ENCODE data around the gene CCL8. TPM values are rescaled to one million over a fixed set of nuclear protein-coding genes. Genes with fewer than 3 reads are reported as not detected.

Gene CCL8
- polyA plus RNA-seq, 1 of the 3 experiments (the other 2 are of a cell fraction), result not detected

GRCh38 chr17:34301986-34302385, 17.2 kb upstream of the CCL8 start:
- H3K9me3 ChIP-seq, result no peaks in the 10 kb centered on the region
- peaks cover 12% of the 10 kb centered on the region for H3F3A ChIP-seq (replicated peaks; ENCODE audit: insufficient read depth)
- POLR2A ChIA-PET, result no interaction called here
- H4K20me1 ChIP-seq (ENCODE audit: insufficient read depth), result no peaks in the 10 kb centered on the region
- H3K9ac ChIP-seq, result no peak overlapping the region
- H3K4me3 ChIP-seq (ENCODE audit: low read depth in 2 of 2, low read length in 1 of 2), result no peak overlapping the region
- H3K4me1 ChIP-seq (ENCODE audit: control insufficient read depth in 1 of 2, insufficient read depth in 2 of 2, low read depth in 1 of 2, low read length in 1 of 2), result peaks cover 0 to 20% of the 10 kb centered on the region in 2 experiments; a peak in 2 of 4 replicates
- H3K27ac ChIP-seq (ENCODE audit: low read depth in 2 of 2, low read length in 1 of 2), result no peak overlapping the region
- H3K9me2 ChIP-seq, result no peaks in the 10 kb centered on the region
- CTCF ChIA-PET, result interaction anchor here (1.9 kb wide), 1 partner anchor 59 kb away, joined by 10 read pairs; no protein-coding TSS in a partner anchor
- DNase-seq, result no peak
- no peak for TF ChIP-seq YY1 (IDR thresholded peaks at IDR 0.05; ENCODE audit: low read depth)
- no peaks in the 10 kb centered on the region for H3K27me3 ChIP-seq (ENCODE audit: insufficient read depth)
- H3K79me2 ChIP-seq (ENCODE audit: insufficient read depth), result no peaks in the 10 kb centered on the region
- H3K4me2 ChIP-seq, result no peak overlapping the region
- H3K36me3 ChIP-seq (replicated peaks in 1 of 2; ENCODE audit: control insufficient read depth in 1 of 2, insufficient read depth in 2 of 2, low read length in 1 of 2), result no peaks in the 10 kb centered on the region
- H2AFZ ChIP-seq (ENCODE audit: low read depth), result no peak overlapping the region
- 76% methylated on average over 2 of the region's 2 CpGs for WGBS (ENCODE audit: low lambda C conversion rate)

- no peaks in the 10 kb centered on the region for H3K9me3 ChIP-seq
- H3F3A ChIP-seq (replicated peaks; ENCODE audit: insufficient read depth), result peaks cover 12% of the 10 kb centered on the region
- ChIA-PET CTCF (no interaction called here), POLR2A (no interaction called here)
- H3K4me1 ChIP-seq (ENCODE audit: control insufficient read depth in 1 of 2, insufficient read depth in 2 of 2, low read depth in 1 of 2, low read length in 1 of 2), result peaks cover 0 to 20% of the 10 kb centered on the region in 2 experiments; a peak in 2 of 4 replicates
- no peak for TF ChIP-seq TEAD4 (IDR thresholded peaks at IDR 0.05; ENCODE audit: borderline replicate concordance, insufficient read depth)
- no peak for TF ChIP-seq EZH2phosphoT487 (IDR thresholded peaks at IDR 0.05; ENCODE audit: borderline replicate concordance, low read depth)
- TF ChIP-seq IRF3 (IDR thresholded peaks at IDR 0.05; ENCODE audit: low read depth, low read length), result no peak
- no peak for TF ChIP-seq ELF1 (IDR thresholded peaks at IDR 0.05)
- TF ChIP-seq POLR2AphosphoS5 (IDR thresholded peaks at IDR 0.05; ENCODE audit: low read depth, low read length), result no peak
- TF ChIP-seq SMC3 (IDR thresholded peaks at IDR 0.05; ENCODE audit: low read depth, low read length), result no peak
- TF ChIP-seq TAF1 (IDR thresholded peaks at IDR 0.05; ENCODE audit: borderline replicate concordance, low read depth, low read length), result no peak
- no peak for TF ChIP-seq ZBTB33 (IDR thresholded peaks at IDR 0.05; ENCODE audit: borderline replicate concordance, low read depth)
- no peak for TF ChIP-seq FOSL2 (IDR thresholded peaks at IDR 0.05; ENCODE audit: borderline replicate concordance, low read depth)
- no peak for TF ChIP-seq CHD2 (IDR thresholded peaks at IDR 0.05; ENCODE audit: low read length, partially characterized antibody)
- no peak for TF ChIP-seq SIN3A (IDR thresholded peaks at IDR 0.05; ENCODE audit: borderline replicate concordance, low read depth, low read length)
- no peak for TF ChIP-seq FOXM1 (IDR thresholded peaks at IDR 0.05; ENCODE audit: low read depth)
- TF ChIP-seq FOXJ3 (CRISPR knock-in tag; IDR thresholded peaks at IDR 0.05), result no peak
- TF ChIP-seq CTCF (IDR thresholded peaks at IDR 0.05), result no peak
- TF ChIP-seq MAX (IDR thresholded peaks at IDR 0.05; ENCODE audit: low read depth), result no peak
- DNase-seq, result no peak
- H3K4me2 ChIP-seq, result no peak overlapping the region
- H3K27ac ChIP-seq (ENCODE audit: low read depth in 2 of 2, low read length in 1 of 2), result no peak overlapping the region
- H3K79me2 ChIP-seq (ENCODE audit: insufficient read depth), result no peaks in the 10 kb centered on the region
- no peaks in the 10 kb centered on the region for H3K27me3 ChIP-seq (ENCODE audit: insufficient read depth)
- H3K9ac ChIP-seq, result no peak overlapping the region
- no peak overlapping the region for H2AFZ ChIP-seq (ENCODE audit: low read depth)
- H4K20me1 ChIP-seq (ENCODE audit: insufficient read depth), result no peaks in the 10 kb centered on the region
- WGBS (ENCODE audit: low lambda C conversion rate), result 72% methylated on average over 1 of the region's 1 CpG
- no peak overlapping the region for H3K4me3 ChIP-seq (ENCODE audit: low read depth in 2 of 2, low read length in 1 of 2)
- H3K9me2 ChIP-seq, result no peaks in the 10 kb centered on the region
- H3K36me3 ChIP-seq (replicated peaks in 1 of 2; ENCODE audit: control insufficient read depth in 1 of 2, insufficient read depth in 2 of 2, low read length in 1 of 2), result no peaks in the 10 kb centered on the region
Observed at GRCh38 chr17:34302636-34303035, 16.6 kb upstream of the CCL8 start.

Data from SK-N-SH (cell line).